AG09319 (cell line): ENCODE results near the gene INHBE.
A peak's percentile ranks its signal among the peaks of the same experiment; 100 is the strongest.
"Not testable (repeated sequence)": the region's sequence is repeated elsewhere in the genome, so short reads cannot be mapped to it uniquely, and the experiment has no call there.

ENCODE experiments used
- DNase-seq: peaks from one replicate; pipeline ENCODE4 v3.0.0-alpha.2; 2010; ENCODE audit warnings: low read depth; ENCODE audit errors: extremely low read depth
- CTCF ChIP-seq: IDR thresholded peaks from 2 replicates; pipeline ENCODE4 v1.5.1; 2011; ENCODE audit warnings: low read depth, mild to moderate bottlenecking, inconsistent platforms, low read length, moderate library complexity

The INHBE gene

DNA sequence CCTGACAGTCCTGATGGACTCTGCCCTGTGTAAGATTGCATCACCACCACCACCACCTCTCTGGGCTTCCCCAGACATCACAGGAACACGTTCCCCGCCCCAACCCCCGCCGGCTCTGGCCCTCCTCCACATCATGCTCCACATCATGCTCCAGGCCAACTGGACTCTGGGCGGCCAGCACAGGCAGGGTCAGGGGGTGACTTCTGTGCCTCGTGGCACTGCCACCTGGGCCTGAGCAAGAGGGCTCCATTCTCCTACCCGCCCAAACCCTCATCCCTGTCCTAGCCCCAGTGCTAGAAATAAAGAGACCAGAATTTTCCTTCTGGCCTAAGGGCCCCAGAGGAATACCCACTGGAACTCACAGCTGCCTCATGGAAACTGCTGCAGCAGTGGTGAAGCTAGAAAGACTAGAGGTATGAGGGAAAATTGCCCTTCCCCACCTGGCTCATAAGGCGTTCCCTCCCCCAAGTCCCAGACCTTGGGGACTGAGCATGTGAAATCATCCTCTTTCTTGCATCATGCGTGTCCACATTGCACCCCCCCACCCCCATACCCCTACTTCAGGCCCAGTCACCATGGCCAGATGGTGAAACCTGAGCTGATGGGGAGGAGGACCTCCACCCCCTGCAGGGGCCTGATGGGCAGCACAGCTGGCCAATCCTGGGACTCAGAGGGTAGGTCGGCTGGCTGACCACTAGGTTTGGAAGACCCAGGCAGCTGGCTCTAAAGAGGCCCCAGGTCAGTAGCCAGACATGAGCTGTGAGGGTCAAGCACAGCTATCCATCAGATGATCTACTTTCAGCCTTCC is at the start of gene INHBE:
Gene INHBE (plus strand): TSS at position 742 of the 808 bp plus-strand sequence. CDS start 230 bp downstream, outside the sequence.
- no peak for TF ChIP-seq CTCF
- peak; percentile 89 for DNase-seq

- no peak for TF ChIP-seq CTCF
- no peak for DNase-seq
Observed at GRCh38 chr12:57410534-57410933, 44.6 kb upstream of the INHBE start.

GRCh38 chr12:57414160-57414559 is 40.9 kb upstream of the INHBE start:
- not testable (repeated sequence) for DNase-seq

GRCh38 chr12:57415088-57415487 is 40.0 kb upstream of the INHBE start:
- DNase-seq = no peak
- no peak for TF ChIP-seq CTCF

- no peak for TF ChIP-seq CTCF
- DNase-seq = no peak
Observed at GRCh38 chr12:57416039-57416996, 38.8 kb upstream of the INHBE start.

DNA sequence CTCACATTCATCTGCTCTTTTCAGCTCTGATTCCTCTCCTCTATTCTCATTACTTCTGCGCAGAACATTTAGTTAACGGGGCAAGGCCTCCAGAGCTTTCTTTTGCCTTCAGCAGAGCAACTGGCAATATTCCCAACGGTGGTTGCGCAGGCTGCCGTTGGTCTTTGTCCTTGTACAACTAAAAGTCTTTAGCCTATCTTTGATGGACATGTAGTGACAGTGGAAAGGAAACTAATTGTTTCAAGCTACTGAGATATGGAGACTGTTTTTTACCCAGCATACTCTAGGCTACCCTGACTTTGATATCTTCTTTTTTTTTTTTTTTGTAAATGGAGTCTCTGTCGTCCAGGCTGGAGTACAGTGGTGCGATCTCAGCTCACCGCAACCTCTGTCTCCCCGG is 36.9 kb upstream of the INHBE start:
- TF ChIP-seq CTCF = no peak
- DNase-seq = no peak

DNA sequence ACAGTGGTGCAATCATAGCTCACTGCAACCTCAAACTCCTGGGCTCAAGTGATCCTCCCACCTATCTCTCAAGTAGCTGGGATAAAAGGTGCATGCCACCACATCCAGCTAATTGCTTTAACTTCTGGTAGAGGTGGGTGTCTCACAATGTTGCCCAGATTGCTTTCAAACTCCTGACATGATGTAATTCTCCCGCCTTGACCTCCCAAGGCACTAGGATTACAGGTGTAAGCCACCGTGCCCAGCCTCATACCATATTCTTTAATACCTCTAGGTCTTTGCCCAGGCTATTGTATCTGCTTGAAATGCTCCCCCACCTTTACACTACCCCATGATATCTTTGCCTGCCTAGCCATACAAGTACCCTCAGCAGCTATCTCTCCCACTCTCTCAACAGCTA is 35.6 kb upstream of the INHBE start:
- no peak for DNase-seq
- no peak for TF ChIP-seq CTCF
